Neutrophil (primary cell): ENCODE results near the gene KLHL29.

Source experiments
- H3K27ac ChIP-seq: fragments of 200-600 bp; sonication (generic); 2 replicates; pipeline ENCODE4 v1.5.1; 2016; ENCODE audit warnings: mild to moderate bottlenecking, moderate library complexity
- H3K27me3 ChIP-seq: fragments of 200-600 bp; sonication (generic); 2 replicates; pipeline ENCODE4 v1.6.0; 2016; ENCODE audit warnings: mild to moderate bottlenecking
- H3K36me3 ChIP-seq: fragments of 200-600 bp; sonication (generic); 2 replicates; pipeline ENCODE4 v1.5.1; 2017
- H3K4me1 ChIP-seq, 2 experiments: fragments of 200-600 bp in 1 of 2; sonication (generic) in 1 of 2; 1 replicate in 1 of 2; 2 replicates in 1 of 2; pipeline versions ENCODE4 v1.5.1 to v1.6.1; 2013 to 2016; ENCODE audit warnings: low read depth in 1 of 2, low read length in 1 of 2, mild to moderate bottlenecking in 1 of 2, moderate library complexity in 1 of 2; ENCODE audit not compliant: control insufficient read depth in 1 of 2, insufficient read depth in 1 of 2
- H3K4me3 ChIP-seq, 2 experiments: fragments of 200-600 bp in 1 of 2; sonication (generic) in 1 of 2; 1 replicate in 1 of 2; 2 replicates in 1 of 2; pipeline ENCODE4 v1.5.1; 2013 to 2016; ENCODE audit warnings: low read depth in 1 of 2, low read length in 1 of 2, mild to moderate bottlenecking in 1 of 2, moderate library complexity in 1 of 2
- H3K9me3 ChIP-seq: fragments of 200-600 bp; sonication (generic); 2 replicates; pipeline ENCODE4 v1.5.1; 2016
- TF ChIP-seq, protein P1 (sequence below): fragments of 200-600 bp; sonication (generic); IDR thresholded peaks from 2 replicates; pipeline ENCODE4 v1.5.1; 2016; ENCODE audit warnings: antibody characterized with exemption

Gene KLHL29

DNA sequence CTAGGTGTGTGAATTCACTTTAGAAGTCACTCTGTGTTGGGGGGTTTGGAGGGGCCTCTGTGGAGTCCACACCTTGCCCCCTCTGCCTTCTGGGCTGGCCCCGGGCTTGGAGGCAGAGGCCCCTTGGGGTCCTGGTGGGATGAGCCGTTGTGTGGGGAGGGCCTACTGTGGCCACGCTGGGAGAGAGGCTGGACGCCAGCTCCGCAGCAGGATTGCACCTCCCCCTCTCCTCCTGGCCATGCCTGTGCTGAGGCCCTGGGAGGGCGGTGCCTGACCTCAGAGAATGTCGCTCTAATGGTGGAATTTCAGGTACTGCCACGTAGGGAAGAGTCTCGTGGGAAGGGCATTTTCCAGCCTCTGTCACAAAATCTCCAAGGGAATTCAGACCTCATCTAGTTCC lies 304.9 kb downstream of the KLHL29 start:
- Histone ChIP-seq H3K36me3 (no peaks in the 10 kb centered on the region), H3K27me3 (peaks cover 19% of the 10 kb centered on the region), H3K9me3 (no peaks in the 10 kb centered on the region), H3K4me1 (no peaks in the 10 kb centered on the region), H3K27ac (no peak overlapping the region), H3K4me3 (no peak overlapping the region)
- TF ChIP-seq, protein P1, sequence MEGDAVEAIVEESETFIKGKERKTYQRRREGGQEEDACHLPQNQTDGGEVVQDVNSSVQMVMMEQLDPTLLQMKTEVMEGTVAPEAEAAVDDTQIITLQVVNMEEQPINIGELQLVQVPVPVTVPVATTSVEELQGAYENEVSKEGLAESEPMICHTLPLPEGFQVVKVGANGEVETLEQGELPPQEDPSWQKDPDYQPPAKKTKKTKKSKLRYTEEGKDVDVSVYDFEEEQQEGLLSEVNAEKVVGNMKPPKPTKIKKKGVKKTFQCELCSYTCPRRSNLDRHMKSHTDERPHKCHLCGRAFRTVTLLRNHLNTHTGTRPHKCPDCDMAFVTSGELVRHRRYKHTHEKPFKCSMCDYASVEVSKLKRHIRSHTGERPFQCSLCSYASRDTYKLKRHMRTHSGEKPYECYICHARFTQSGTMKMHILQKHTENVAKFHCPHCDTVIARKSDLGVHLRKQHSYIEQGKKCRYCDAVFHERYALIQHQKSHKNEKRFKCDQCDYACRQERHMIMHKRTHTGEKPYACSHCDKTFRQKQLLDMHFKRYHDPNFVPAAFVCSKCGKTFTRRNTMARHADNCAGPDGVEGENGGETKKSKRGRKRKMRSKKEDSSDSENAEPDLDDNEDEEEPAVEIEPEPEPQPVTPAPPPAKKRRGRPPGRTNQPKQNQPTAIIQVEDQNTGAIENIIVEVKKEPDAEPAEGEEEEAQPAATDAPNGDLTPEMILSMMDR, result no peak

DNA sequence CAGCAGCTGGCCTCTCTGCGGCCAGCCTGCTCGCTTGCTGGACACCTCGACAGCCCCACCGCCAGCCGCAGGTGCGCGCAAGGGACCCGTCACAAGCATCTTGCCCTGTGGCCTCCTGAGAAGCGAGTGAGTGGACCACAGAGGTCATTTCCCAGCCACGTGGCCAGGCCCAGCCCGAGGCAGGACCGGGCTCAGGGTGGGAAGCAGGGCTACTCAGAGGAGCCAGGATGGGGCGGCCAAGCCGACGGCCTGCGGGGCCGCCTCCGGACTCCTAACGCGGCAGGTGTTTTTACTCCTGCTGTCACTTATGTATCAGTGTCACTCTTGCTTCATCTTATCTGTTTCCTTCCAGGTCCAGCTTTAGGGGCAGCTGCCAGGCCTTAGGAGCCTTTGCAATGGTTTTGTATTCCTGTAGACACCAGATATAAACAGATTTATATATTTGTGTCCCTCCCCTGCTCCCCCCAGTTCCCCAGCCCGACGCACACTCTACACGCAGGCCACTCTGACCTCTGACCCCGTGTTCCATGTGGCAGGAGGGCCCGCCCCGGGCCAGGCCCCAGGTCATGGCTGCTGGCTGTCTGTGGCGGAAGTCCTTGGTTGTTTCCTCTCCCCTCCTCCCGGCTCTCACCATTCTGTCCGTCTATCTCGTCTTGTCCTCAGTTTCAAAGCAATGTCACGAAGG lies 305.6 kb downstream of the KLHL29 start:
- no peak overlapping the region for H3K4me3 ChIP-seq
- no peaks in the 10 kb centered on the region for H3K36me3 ChIP-seq
- H3K27ac ChIP-seq, result no peak overlapping the region
- no peaks in the 10 kb centered on the region for H3K4me1 ChIP-seq
- H3K27me3 ChIP-seq, result peaks cover 12% of the 10 kb centered on the region
- TF ChIP-seq, protein P1, result no peak
- H3K9me3 ChIP-seq, result no peaks in the 10 kb centered on the region

DNA sequence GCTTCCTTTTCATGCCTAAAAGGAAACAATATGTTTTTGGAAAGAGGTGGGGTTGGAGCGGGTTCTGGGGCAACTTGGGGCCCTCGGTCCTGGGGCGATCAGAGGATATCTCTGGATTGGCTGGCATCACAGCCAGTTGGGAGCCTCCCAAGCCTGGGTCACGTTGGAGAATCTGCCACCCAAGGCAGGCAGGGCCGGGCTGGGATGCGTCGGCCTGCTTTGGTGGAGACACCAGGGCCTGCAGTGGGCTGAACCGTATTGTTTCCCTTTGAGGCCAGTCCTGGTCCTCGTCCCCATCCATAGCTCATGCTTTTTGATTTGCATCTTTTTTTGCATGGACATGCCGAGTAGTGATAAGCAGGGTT lies 306.1 kb downstream of the KLHL29 start:
- Histone ChIP-seq H3K4me1 (no peaks in the 10 kb centered on the region), H3K9me3 (no peaks in the 10 kb centered on the region), H3K4me3 (no peak overlapping the region), H3K36me3 (no peaks in the 10 kb centered on the region), H3K27ac (no peak overlapping the region), H3K27me3 (peaks cover 7% of the 10 kb centered on the region)
- TF ChIP-seq, protein P1, result no peak

DNA sequence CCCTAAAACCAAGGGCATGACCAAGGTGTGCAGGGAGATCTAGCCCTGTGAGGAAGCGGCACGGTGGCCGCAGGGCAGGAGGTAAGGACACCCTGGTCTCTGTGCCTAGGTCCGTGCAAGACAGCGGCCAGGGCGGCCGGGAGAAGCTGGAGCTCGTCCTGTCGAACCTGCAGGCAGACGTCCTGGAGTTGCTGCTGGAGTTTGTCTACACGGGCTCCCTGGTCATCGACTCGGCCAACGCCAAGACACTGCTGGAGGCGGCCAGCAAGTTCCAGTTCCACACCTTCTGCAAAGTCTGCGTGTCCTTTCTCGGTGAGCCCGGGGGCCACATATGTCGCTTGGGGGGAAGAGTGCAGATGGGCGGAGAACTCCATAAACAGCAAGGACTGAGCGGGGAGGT lies 306.6 kb downstream of the KLHL29 start:
- no peak overlapping the region for H3K4me3 ChIP-seq
- no peak overlapping the region for H3K27ac ChIP-seq
- no peaks in the 10 kb centered on the region for H3K4me1 ChIP-seq
- H3K27me3 ChIP-seq, result peaks cover 2% of the 10 kb centered on the region
- H3K9me3 ChIP-seq, result no peaks in the 10 kb centered on the region
- H3K36me3 ChIP-seq, result no peaks in the 10 kb centered on the region
- TF ChIP-seq, protein P1, result no peak

DNA sequence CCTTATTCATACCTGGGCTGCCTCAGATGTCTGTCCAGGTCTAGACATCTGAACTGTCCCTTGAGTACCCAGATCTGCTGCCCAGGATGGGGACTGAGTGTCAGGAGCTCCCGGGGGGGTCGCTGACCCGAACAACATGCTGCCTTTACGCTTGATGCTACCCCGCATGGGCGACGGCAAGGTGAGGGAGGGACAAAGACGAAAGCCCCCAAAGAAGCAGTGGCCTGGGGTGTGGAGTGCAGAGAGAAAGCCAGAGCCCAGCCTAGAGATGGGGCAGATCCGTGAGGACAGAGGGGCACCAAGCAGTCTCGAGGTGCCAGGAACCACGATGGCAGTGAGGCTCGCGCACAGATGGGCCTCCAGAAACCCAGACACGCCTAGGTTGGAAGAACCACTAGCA lies 307.3 kb downstream of the KLHL29 start:
- H3K36me3 ChIP-seq, result no peaks in the 10 kb centered on the region

More for the DNA sequence above, 307.3 kb downstream of the KLHL29 start:
- no peak overlapping the region for H3K4me3 ChIP-seq
- no peak overlapping the region for H3K27ac ChIP-seq
- H3K9me3 ChIP-seq, result no peaks in the 10 kb centered on the region
- TF ChIP-seq, protein P1, result no peak
- H3K27me3 ChIP-seq, result no peaks in the 10 kb centered on the region
- no peaks in the 10 kb centered on the region for H3K4me1 ChIP-seq
